Measurements from ENCODE around the gene RAB4B.
"Not testable (repeated sequence)": the region's sequence is repeated elsewhere in the genome, so short reads cannot be mapped to it uniquely, and the experiment has no call there.

Gene RAB4B

GRCh38 chr19:40750874-40751537, 27.0 kb upstream of the RAB4B start, which contains the start of gene SNRPA:
SNRPA (plus strand) TSS chr19:40751203; CDS start chr19:40751409, 206 bp downstream.
- DNase-seq (ENCODE audit: low read depth in 2 of 2), result peak; percentile 92 to 93

- DNase-seq (ENCODE audit: low read depth in 2 of 2), result no peak
Measured at GRCh38 chr19:40752257-40752781, 25.7 kb upstream of the RAB4B start.

DNA sequence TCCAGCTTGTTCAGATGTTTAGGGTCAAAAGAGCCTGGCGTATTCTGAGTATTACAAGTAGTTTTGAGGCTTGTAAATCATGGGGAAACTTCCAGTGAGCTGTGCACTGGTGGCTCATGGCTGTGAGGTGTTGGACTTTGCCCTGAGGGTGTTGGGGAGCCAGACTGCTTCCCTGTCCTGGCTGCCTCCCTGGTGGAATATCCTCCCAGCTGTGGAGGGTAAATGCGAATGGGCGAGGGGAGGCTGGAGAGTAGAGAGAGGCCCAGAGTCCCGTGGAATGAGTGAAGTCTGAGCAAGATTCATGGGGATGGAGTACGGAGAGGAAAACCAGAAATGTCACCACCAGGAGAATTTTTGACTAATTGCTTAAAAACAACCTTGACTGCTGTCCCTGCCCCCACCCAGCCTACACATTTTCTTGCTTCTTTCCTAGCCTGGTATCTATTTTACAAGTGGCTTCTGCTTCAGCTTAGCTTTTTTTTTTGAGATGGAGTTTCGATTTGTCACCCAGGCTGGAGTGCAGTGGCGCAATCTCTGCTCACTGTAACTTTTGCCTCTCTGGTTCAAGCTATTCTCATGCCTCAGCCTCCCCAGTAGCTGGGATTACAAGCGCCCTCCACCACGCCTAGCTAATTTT, 23.3 kb upstream of the RAB4B start:
- DNase-seq (ENCODE audit: low read depth in 2 of 2), result peak; percentile 42 to 58

DNA sequence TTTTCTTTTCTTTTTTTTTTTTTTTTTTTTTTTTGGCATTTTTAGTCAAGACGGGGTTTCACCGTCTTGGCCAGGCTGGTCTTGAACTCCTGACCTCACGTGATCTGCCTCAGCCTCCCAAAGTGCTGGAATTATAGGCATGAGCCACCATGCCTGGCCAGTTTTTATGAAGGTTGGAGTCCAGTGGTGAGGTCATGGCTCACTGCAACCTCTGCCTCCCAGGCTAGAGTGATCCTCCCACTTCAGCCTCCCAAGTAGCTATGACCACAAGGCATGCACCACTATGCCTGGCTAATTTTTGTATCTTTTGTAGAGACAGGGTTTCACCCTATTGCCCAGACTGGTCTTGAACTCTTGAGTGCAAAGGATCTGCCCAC, 22.8 kb upstream of the RAB4B start:
- no peak for DNase-seq (ENCODE audit: low read depth in 2 of 2)

- no peak for DNase-seq (ENCODE audit: low read depth in 2 of 2)
Measured at GRCh38 chr19:40755791-40756190, 22.3 kb upstream of the RAB4B start.

DNA sequence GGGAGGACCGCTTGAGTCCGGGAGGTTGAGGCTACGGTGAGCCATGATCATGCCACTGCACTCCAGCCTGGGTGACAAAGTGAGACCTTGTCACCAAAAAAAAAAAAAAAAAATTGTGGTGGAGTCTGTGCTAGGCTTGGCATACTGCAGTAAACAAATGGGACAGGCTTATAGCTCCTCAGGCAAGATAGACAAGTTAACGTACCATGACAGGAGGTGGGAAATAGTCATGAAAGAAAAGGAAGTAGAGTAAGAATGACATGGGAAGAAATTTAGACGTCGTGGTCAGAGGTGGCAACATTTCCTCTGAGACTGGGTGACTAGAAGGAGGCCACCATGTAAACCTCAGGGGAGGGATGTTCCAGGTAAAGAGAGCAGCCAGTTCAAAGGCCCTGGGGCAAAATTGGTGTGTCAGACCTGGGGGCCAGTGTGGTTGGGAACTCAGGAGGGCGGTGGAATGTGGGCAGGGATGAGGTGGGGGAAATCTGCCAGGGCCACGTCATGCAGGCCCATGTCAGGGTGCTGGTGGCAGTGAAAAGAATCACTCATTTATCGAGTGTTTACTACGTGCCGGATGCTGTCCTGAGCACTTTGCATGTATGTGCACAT, 21.4 kb upstream of the RAB4B start:
- peak; percentile 30 to 60 for DNase-seq (ENCODE audit: low read depth in 2 of 2)

- DNase-seq (ENCODE audit: low read depth in 2 of 2), result no peak
Measured at GRCh38 chr19:40758491-40758890, 19.6 kb upstream of the RAB4B start.

DNA sequence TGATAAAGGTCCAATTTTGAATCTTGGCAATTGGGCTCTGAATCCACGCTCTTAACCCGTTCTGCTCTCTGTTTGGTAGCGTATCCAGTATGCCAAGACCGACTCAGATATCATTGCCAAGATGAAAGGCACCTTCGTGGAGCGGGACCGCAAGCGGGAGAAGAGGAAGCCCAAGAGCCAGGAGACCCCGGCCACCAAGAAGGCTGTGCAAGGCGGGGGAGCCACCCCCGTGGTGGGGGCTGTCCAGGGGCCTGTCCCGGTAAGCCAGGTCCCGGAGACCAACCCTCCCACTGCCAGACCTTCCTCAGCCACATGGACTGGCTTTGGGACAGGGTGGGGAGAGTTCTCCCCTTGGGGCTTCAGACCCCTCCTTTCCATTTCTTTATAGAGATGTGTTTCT, 18.7 kb upstream of the RAB4B start:
- no peak for DNase-seq (ENCODE audit: low read depth in 2 of 2)

- DNase-seq (ENCODE audit: low read depth in 2 of 2), result no peak
Measured at GRCh38 chr19:40762754-40763470, 15.1 kb upstream of the RAB4B start.

GRCh38 chr19:40763526-40763925, 14.5 kb upstream of the RAB4B start:
- no peak for DNase-seq (ENCODE audit: low read depth in 2 of 2)

- DNase-seq (ENCODE audit: low read depth in 2 of 2), result peak in 1 of 2 donors; percentile 43
Measured at GRCh38 chr19:40763963-40764362, 14.1 kb upstream of the RAB4B start.

DNA sequence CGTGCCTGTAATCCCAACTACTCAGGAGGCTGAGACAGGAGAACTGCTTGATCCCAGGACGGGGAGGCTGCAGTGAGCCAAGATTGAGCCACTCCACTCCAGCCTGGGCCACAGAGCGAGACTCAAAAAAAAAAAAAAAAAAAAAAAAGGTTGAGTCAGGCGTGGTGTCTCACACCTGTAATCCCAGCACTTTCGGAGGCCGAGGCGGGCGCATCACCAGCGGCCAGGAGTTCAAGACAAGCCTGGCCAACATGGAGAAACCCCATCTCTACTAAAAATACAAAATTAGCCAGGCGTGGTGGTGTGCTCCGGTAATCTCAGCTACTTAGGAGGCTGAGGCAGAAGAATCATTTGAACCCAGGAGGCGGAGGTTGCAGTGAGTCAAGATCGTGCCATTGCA, 11.7 kb upstream of the RAB4B start:
- not testable (repeated sequence) for DNase-seq (ENCODE audit: low read depth in 2 of 2)

GRCh38 chr19:40768869-40769268, 9.2 kb upstream of the RAB4B start:
- DNase-seq (ENCODE audit: low read depth in 2 of 2), result no peak

DNA sequence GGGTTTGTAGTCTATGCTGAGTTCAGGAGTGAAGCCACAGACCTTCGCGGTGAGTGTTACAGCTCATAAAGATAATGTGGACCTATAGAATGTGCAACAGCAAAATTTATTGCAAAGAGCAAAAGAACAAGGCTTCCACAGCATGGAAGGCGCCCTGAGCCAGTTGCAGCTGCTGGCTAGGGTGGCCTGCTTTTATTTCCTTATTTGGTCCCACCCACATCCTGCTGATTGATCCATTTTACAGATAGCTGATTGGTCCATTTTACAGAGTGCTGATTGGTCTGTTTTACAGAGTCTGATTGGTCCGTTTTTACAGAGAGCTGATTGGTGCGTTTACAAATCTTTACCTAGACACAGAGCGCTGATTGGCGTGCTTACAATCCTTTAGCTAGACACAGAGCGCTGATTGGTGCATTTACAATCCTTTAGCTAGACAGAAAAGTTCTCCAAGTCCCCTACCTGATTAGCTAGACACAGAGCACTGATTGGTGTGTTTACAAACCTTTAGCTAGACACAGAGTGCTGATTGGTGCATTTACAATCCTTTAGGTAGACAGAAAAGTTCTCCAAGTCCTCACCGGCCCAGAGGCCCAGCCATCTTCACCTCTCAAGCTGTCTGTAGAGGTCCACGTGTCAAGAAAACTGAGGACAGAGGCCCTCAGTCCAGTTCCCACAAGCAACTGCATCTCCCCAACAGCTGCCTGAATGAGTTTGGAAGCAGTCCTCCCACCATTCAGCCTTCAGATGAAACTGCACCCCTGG, 6.8 kb upstream of the RAB4B start:
- DNase-seq (ENCODE audit: low read depth in 2 of 2), result not testable (repeated sequence)

GRCh38 chr19:40774916-40775631, 3.0 kb upstream of the RAB4B start, which contains the start of gene MIA:
MIA (plus strand) TSS chr19:40775521; CDS start chr19:40775543, 22 bp downstream.
- no peak for DNase-seq (ENCODE audit: low read depth in 2 of 2)

- DNase-seq (ENCODE audit: low read depth in 2 of 2), result no peak
Measured at GRCh38 chr19:40775632-40776022, 2.4 kb upstream of the RAB4B start.

- DNase-seq (ENCODE audit: low read depth in 2 of 2), result no peak
Measured at GRCh38 chr19:40776364-40776763, 1.7 kb upstream of the RAB4B start.

DNA sequence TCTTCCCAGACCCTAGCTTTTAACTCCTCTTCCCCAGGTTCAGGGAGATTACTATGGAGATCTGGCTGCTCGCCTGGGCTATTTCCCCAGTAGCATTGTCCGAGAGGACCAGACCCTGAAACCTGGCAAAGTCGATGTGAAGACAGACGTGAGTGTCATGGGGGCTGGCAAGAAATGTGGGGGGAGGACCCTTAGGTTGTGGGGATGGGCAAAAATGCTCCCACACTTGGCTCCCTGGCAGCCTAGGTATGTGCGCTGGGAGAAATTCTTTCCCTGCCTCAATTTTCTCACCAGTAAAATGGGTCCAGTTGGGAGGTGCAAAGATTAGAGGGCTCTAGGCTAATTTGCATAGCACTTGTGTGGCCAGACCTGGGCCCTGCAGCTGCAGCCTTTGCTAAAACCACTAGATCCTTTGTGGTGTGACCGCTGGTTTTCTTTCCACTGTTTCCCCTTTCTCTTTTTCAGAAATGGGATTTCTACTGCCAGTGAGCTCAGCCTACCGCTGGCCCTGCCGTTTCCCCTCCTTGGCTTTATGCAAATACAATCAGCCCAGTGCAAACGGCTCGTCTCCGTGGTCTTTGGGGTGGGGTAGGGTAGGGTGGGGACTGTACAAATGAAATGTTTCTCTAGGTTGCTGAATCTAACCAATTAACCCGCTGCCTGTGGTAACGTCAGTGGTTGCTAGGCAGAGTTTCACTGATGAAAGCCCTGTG, 959 bp upstream of the RAB4B start:
- DNase-seq (ENCODE audit: low read depth in 2 of 2), result peak; percentile 72 to 78

GRCh38 chr19:40777645-40777936, 456 bp upstream of the RAB4B start:
- DNase-seq (ENCODE audit: low read depth in 2 of 2), result no peak

GRCh38 chr19:40778706-40779284, 748 bp downstream of the RAB4B start:
- DNase-seq (ENCODE audit: low read depth in 2 of 2), result no peak
